Neuron (in vitro differentiated cells): ENCODE data around the gene MX2.

ENCODE experiments used
- H2AFZ ChIP-seq: one replicate; pipeline ENCODE4 v1.6.1; 2013; ENCODE audit warnings: low read depth, mild to moderate bottlenecking, inconsistent platforms, low read length, moderate library complexity
- H3K27me3 ChIP-seq: one replicate; pipeline ENCODE4 v1.6.1; 2013; ENCODE audit warnings: low read length; ENCODE audit not compliant: insufficient read depth
- H3K36me3 ChIP-seq: one replicate; pipeline ENCODE4 v1.6.1; 2013; ENCODE audit warnings: low read length; ENCODE audit not compliant: insufficient read depth
- H3K4me1 ChIP-seq: one replicate; pipeline ENCODE4 v1.6.1; 2013; ENCODE audit warnings: low read length; ENCODE audit not compliant: insufficient read depth
- H3K4me3 ChIP-seq: 2 replicates; pipeline ENCODE4 v1.5.1; 2013; ENCODE audit warnings: mild to moderate bottlenecking, low read length, moderate library complexity
- H3K9me3 ChIP-seq: one replicate; pipeline ENCODE4 v1.6.1; 2013; ENCODE audit warnings: low read length

MX2 gene

DNA sequence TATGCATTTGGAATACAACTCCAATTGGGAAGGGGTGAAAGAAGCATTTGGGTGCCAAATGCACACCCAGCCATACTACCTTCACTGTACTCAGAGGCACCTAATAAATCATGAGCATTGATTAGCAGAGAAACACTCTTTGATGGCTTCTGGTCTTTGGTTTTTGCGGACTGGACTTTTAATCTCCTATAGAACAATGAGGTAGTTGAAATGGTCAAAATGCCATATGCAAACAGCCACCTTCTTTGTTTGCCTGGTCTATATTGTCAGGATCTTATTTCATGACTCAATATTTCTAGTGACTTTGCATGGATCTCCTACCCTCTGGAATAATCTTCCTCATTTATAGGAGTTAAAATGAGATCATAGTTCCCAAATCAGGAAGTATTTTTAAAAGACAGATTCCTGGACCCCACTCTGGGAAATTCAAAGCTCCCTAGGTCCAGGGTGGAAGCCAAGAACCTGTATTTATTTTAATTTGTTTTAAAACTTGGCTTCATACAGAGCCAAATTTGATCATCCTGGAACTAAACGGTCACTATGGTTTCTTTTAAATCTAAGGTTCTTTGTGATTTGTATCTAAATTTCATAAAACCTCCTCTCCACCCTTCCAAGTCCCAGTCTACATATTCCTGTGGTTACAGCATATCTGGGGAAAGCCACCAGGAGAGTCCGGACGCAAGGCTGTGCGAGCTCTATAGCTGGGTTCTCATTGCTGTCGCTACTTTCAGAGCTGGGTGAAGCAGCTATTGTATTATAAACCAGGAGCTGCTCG is 36.5 kb upstream of the MX2 start:
- Histone ChIP-seq H3K4me3 (no peak overlapping the region), H2AFZ (no peak overlapping the region), H3K27me3 (no peaks in the 10 kb centered on the region), H3K36me3 (no peaks in the 10 kb centered on the region), H3K9me3 (no peaks in the 10 kb centered on the region), H3K4me1 (no peaks in the 10 kb centered on the region)

DNA sequence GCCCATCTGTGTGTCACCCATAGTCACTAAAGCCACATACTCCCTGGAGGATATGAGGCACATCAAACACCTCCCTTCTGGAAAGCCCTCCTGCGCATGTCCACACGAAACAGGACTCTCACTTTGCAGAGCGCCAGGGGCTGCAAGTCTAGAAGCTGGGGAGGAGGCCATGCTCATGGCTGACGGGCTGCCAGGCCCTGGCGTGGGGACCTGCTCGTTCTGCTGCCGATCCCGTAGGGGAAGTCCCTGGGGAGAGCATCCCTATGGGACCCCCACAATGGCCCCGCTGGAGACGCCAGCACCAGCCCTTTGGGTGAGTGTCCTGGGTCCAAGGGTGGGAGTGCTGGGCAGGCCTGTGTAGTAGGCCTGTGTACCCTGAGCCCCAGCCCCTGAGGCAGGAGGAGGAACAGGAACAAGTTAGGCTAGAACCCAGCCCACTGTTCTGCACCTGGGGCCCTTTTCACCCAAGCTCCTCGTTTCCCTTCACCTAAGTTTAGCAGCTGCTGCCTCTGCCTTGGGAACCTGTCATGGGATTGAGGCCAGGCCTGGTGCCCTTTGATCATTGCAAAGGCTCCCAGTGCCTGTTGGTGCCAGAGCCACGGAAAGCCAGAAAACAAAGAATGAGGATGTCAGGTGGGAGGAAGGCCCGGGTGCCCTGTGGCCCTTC is 35.3 kb upstream of the MX2 start:
- Histone ChIP-seq H2AFZ (no peak overlapping the region), H3K27me3 (no peaks in the 10 kb centered on the region), H3K4me3 (no peak overlapping the region), H3K9me3 (no peaks in the 10 kb centered on the region), H3K4me1 (no peaks in the 10 kb centered on the region), H3K36me3 (no peaks in the 10 kb centered on the region)

DNA sequence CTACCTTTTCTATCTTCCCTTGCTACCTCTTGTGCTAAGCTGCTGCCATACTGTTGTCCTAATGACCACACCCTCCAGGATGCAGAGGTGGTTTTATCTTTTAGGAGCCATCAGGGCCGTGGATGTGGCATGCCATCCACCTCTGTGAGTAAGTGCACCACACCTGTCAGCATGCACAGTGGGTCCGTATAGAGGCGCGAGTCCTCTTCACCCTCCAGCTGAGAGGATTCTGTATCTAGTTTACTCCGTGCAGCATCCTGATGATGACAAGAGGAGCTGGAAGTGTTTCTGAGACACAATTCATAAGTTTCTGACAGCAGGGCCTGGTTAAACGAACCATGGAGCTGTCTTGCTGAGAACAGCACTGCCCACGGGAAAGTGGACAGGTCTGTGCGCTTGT is 34.1 kb upstream of the MX2 start:
- no peak overlapping the region for H3K4me3 ChIP-seq
- no peaks in the 10 kb centered on the region for H3K27me3 ChIP-seq
- no peak overlapping the region for H2AFZ ChIP-seq
- no peaks in the 10 kb centered on the region for H3K9me3 ChIP-seq
- H3K4me1 ChIP-seq: no peaks in the 10 kb centered on the region
- no peaks in the 10 kb centered on the region for H3K36me3 ChIP-seq

DNA sequence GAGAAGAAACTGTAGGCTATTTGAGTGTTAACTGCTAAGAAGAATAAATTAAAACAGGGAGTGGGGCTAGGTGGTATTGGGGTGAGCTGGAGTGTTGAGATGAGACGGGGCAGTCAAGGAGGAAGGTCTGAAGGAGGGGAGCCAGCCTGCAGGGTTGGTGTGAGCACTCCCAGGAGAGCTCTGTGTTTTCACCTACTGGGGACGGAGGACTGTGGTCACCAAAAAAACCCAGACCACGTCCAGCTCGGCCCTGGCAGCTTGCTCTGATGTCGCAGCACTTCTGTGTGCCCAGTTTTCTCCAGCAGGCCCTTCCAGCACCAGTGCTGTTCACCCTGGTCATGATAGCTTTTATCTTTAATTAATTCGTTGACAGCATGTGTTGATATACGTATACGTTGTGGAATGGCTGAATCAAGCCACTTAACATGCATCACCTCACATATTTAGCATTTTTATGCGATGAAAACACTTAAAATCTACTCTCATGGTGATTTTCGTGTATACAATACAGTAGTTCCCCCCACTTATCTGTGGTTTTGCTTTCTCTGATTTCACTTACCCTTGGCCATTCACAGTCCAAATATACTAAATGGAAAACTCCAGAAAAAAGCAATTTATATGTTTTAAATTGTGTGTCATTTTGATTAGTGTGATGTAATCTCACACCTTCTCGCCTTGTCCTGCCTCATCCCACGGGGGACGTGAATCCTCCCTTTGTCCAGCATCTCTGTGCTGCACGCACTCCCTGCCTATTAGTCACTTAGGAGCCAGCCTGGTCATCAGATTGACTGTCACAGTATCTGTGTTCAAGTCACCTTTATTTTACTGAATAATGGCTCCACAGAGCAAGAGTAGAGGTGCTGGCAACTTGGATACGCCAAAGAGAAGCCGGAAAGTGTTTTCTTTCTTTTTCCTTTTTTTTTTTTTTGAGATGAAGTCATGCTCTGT is 32.9 kb upstream of the MX2 start:
- H2AFZ ChIP-seq: no peak overlapping the region
- no peaks in the 10 kb centered on the region for H3K9me3 ChIP-seq
- H3K27me3 ChIP-seq: no peaks in the 10 kb centered on the region
- no peaks in the 10 kb centered on the region for H3K4me1 ChIP-seq
- no peaks in the 10 kb centered on the region for H3K36me3 ChIP-seq
- no peak overlapping the region for H3K4me3 ChIP-seq

DNA sequence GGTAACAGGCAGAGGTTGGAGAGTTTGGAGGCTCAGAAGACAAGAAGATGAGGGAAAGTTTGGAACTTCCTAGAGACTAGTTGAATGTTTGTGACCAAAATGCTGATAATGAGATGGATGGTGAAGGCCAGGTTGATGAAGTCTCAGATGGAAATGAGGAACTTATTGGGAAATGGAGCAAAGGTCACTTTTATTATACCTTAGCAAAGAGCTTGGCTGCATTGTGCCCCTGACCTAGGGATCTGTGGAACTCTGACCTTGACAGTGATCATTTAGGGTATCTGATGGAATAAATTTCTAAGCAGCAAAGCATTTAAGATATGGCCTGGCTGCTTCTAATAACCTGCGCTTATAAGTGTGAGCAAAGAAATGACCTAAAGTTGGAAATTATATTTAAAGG is 28.1 kb upstream of the MX2 start:
- no peak overlapping the region for H2AFZ ChIP-seq
- no peaks in the 10 kb centered on the region for H3K9me3 ChIP-seq
- H3K36me3 ChIP-seq: no peaks in the 10 kb centered on the region
- no peak overlapping the region for H3K4me3 ChIP-seq
- H3K27me3 ChIP-seq: no peaks in the 10 kb centered on the region
- H3K4me1 ChIP-seq: no peaks in the 10 kb centered on the region

DNA sequence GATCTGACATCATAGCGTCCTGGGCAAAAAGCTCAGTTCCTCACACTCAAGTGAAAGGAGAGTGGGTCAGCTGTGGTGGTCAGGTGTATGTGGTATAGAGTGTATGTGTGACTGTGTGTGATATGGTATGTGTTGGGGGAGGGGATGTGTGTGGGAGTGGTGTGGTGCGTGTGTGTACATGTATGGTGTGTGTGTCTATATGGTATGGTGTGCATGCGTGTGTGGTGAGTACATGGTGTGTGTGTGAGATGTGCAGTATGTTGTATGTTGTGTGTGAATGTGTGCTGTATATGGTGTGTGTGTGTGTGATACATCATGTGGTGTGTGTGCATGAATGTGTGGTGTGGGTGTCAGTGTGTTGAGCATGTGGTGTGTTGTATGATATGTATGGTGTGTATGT is 24.3 kb upstream of the MX2 start:
- H3K4me1 ChIP-seq: no peaks in the 10 kb centered on the region
- H3K9me3 ChIP-seq: no peaks in the 10 kb centered on the region
- H3K4me3 ChIP-seq: no peak overlapping the region
- no peaks in the 10 kb centered on the region for H3K36me3 ChIP-seq
- no peaks in the 10 kb centered on the region for H3K27me3 ChIP-seq
- H2AFZ ChIP-seq: no peak overlapping the region

DNA sequence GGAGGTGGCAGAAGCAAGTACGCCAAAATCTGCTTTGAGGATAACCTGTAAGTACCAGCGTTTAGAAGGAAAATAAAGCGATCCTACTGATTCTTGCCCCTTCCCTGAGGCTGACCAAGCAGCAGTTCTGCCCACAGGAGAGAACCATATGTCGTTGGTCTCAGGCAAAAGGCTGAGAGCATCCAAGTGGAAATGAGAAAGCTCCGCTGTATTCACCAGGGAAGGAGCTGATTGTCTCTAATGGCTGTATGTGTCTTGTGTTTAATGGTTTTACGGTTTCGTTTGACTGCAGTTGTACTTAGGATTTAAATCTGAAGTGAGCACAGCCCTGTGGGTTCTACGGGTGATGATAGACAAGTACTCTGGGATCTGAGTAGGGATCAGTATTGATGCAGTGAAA is 23.4 kb upstream of the MX2 start:
- Histone ChIP-seq H3K36me3 (no peaks in the 10 kb centered on the region), H3K9me3 (no peaks in the 10 kb centered on the region), H3K27me3 (no peaks in the 10 kb centered on the region), H2AFZ (no peak overlapping the region), H3K4me1 (no peaks in the 10 kb centered on the region), H3K4me3 (no peak overlapping the region)

DNA sequence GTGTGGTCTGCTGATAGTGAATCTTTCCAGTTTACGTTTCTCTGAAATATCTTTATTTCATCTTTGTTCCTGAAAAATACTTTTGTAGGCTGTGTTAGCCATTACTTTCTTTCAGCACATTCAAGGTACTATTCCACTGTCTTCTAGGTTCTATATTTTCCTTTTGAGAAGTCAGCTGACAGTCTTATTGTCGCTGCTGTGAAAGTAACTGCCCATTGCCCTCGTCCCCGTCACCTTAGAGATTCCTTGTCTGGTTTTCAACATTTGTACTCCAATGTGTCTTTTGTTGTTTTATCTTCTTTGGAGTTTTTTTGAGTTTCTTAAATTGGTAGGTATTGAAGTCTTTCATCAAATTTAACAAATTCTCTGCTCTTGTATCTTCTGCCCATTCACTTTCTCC is 19.8 kb upstream of the MX2 start:
- Histone ChIP-seq H3K9me3 (no peaks in the 10 kb centered on the region), H3K36me3 (no peaks in the 10 kb centered on the region), H3K27me3 (no peaks in the 10 kb centered on the region), H3K4me3 (no peak overlapping the region), H2AFZ (no peak overlapping the region), H3K4me1 (no peaks in the 10 kb centered on the region)

DNA sequence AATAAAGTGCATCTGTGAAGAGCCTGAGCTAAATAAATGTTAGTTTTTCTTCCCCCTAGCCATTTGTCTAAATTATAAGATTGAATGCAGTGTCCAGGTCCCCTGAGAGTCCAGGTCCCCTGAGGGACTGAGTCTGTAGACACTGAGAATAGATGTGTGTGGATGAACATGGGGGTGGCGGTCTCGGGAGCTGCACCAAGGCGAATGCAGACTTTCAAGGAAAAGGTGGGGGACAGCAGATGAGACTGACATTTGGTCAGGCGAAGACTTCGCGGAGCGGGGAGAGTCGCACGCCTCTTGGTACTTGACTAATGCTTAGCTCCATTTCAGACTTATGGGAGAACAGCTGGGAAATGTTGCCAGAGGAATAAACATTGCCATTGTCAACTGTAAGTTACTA is 17.7 kb upstream of the MX2 start:
- H3K27me3 ChIP-seq: no peaks in the 10 kb centered on the region
- H3K9me3 ChIP-seq: no peaks in the 10 kb centered on the region
- H2AFZ ChIP-seq: no peak overlapping the region
- no peak overlapping the region for H3K4me3 ChIP-seq
- no peaks in the 10 kb centered on the region for H3K36me3 ChIP-seq
- H3K4me1 ChIP-seq: no peaks in the 10 kb centered on the region

DNA sequence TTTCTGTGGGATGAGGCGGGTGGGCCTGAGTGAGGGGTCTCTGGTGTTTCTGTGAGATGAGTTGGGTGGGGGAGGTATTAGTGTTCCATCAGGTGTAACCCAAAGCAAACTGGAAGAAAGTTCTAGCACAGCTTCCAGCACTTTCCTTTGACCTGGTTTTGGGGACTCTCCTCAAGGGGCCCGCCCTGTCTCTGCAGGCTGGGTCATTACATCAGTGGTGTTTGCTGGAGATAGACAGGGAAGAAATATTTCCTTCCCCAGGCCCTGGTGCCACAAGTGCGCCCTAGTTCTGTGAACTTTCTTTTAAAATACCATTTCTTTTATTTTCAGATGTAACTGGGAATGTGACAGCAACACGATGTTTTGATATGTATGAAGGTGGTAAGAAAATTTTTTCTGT is 16.5 kb upstream of the MX2 start:
- no peak overlapping the region for H3K4me3 ChIP-seq
- no peaks in the 10 kb centered on the region for H3K9me3 ChIP-seq
- no peaks in the 10 kb centered on the region for H3K27me3 ChIP-seq

DNA sequence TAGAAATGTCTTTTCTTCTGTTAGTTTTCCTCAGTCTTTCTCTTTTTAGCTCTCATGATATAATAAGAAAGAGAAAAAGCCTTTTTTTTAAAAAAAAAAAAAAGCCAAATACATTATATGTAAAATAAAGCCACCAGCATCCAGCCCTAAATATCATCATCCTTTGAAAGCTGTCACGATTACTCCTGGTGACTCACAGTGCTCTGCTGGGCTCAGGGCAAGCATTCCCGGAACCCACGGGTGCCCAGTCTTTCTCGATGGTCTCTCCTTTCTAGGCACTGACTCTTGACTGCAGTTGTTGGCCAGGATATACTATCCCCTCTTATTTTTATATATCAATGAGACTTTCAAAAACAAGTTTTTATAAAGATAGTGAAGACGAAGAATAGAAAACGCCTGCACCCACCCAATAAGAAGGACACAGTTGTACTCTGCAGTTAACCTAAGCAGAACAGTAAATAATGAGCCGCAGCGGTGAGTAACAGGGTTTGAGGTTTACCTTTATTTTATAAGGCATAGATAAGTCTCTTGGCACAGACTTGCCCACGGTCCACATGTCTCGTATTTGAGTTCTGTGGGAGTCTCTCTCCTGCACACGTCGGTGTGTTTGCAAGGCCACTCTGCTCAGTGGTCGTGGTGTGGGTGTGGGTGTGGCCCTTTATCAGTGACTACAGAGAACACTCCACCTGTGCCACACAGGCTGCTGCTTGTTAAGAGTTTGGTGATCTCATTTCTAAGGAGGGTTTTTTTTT is 15.7 kb upstream of the MX2 start:
- H3K4me3 ChIP-seq: no peak overlapping the region
- H3K9me3 ChIP-seq: no peaks in the 10 kb centered on the region
- no peaks in the 10 kb centered on the region for H3K27me3 ChIP-seq
- H2AFZ ChIP-seq: no peak overlapping the region
- H3K36me3 ChIP-seq: no peaks in the 10 kb centered on the region
- no peaks in the 10 kb centered on the region for H3K4me1 ChIP-seq

More for the DNA sequence above, 16.5 kb upstream of the MX2 start:
- Histone ChIP-seq H2AFZ (no peak overlapping the region), H3K4me1 (no peaks in the 10 kb centered on the region), H3K36me3 (no peaks in the 10 kb centered on the region)

DNA sequence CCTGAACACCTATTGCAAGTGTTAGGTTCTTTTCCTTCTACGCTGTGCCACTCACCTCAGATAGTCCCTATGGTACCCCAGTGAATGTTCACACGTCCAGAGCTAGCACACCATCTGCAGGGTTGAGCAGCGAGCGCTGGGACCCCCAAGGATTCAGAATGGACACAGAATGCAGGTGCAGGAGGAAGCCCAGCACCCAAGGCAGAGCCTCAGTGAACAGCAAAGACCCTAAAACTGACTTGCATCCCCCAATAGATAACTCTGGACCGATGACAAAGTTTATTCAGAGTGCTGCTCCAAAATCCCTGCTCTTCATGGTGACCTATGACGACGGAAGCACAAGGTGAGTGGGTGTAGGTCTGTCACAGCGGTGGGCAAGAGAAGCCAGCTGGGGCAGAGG is 15.1 kb upstream of the MX2 start:
- H3K4me3 ChIP-seq: no peak overlapping the region

More for the DNA sequence above, 15.1 kb upstream of the MX2 start:
- H3K4me1 ChIP-seq: no peaks in the 10 kb centered on the region
- no peaks in the 10 kb centered on the region for H3K27me3 ChIP-seq
- no peaks in the 10 kb centered on the region for H3K9me3 ChIP-seq
- H3K36me3 ChIP-seq: no peaks in the 10 kb centered on the region
- no peak overlapping the region for H2AFZ ChIP-seq
